HepG2 (cell line): ENCODE measurements around the gene MAP3K14. TPM values are rescaled to one million over a fixed set of nuclear protein-coding genes. Genes with fewer than 3 reads are reported as not detected.

Source experiments
- AHR ChIP-seq: IDR thresholded peaks from 2 replicates; pipeline ENCODE4 v1.6.1; 2018; ENCODE audit warnings: missing genetic modification reagents, missing compliant biosample characterization
- ARNTL ChIP-seq: sonication (generic); formaldehyde crosslinking; IDR thresholded peaks from 2 replicates; pipeline ENCODE4 v1.4.0; 2020; ENCODE audit warnings: mild to moderate bottlenecking, missing genetic modification reagents
- ASH2L ChIP-seq: fragments of 300-600, 200-600 bp; sonication (generic); IDR thresholded peaks from 2 replicates; pipeline ENCODE4 v1.7.0; 2017; ENCODE audit warnings: low read depth, mild to moderate bottlenecking, moderate library complexity, mixed read lengths, low read length; ENCODE audit not compliant: insufficient read length
- EEA1 ChIP-seq: sonication (generic); formaldehyde crosslinking; IDR thresholded peaks from 2 replicates; pipeline ENCODE4 v1.5.1; 2020; ENCODE audit warnings: mild to moderate bottlenecking, missing genetic modification reagents, borderline replicate concordance
- GABPA ChIP-seq, 2 experiments: IDR thresholded peaks; 2 replicates each; pipeline ENCODE4 v1.6.1; 2011 to 2016; ENCODE audit warnings: low read depth in 2 of 2, low read length in 1 of 2, missing biosample characterization in 1 of 2, missing genetic modification characterization in 1 of 2
- GATA4 ChIP-seq: sonication (generic); IDR thresholded peaks from 2 replicates; pipeline ENCODE4 v1.6.1; 2016; ENCODE audit warnings: antibody characterized with exemption, low read depth, borderline replicate concordance
- GATAD2A ChIP-seq: IDR thresholded peaks from 2 replicates; pipeline ENCODE4 v1.6.1; 2016
- MAZ ChIP-seq, 2 experiments: sonication (generic) in 1 of 2; formaldehyde crosslinking in 1 of 2; IDR thresholded peaks; 2 replicates each; pipeline versions ENCODE4 v1.5.0 to v1.6.1; 2012 to 2020; ENCODE audit warnings: low read depth in 2 of 2, mild to moderate bottlenecking in 2 of 2, borderline replicate concordance in 1 of 2, improper control_type of control experiment in 1 of 2, low read length in 1 of 2, missing genetic modification reagents in 1 of 2, moderate library complexity in 1 of 2
- MXI1 ChIP-seq: IDR thresholded peaks from 3 replicates; pipeline ENCODE4 v1.6.1; 2012; ENCODE audit warnings: low read depth, low read length, inconsistent platforms, borderline replicate concordance
- PRPF4 ChIP-seq: fragments of 200-400 bp; formaldehyde crosslinking; IDR thresholded peaks from 2 replicates; pipeline ENCODE4 v1.6.1; 2016; ENCODE audit warnings: low read length, low read depth; ENCODE audit not compliant: poor library complexity, severe bottlenecking
- RARG ChIP-seq: sonication (generic); formaldehyde crosslinking; IDR thresholded peaks from 2 replicates; pipeline ENCODE4 v1.4.0; 2020; ENCODE audit warnings: low read depth, mild to moderate bottlenecking, missing genetic modification reagents
- SMAD1 ChIP-seq: sonication (generic); formaldehyde crosslinking; IDR thresholded peaks from 2 replicates; pipeline ENCODE4 v1.4.0; 2020; ENCODE audit warnings: missing genetic modification reagents, low read depth, mild to moderate bottlenecking, borderline replicate concordance
- ZBTB1 ChIP-seq: sonication (generic); formaldehyde crosslinking; IDR thresholded peaks from 2 replicates; pipeline ENCODE4 v1.4.0; 2020; ENCODE audit warnings: missing genetic modification reagents, borderline replicate concordance
- ZNF124 ChIP-seq: sonication (generic); formaldehyde crosslinking; IDR thresholded peaks from 2 replicates; pipeline ENCODE4 v1.4.0; 2020; ENCODE audit warnings: missing genetic modification reagents
- ZNF282 ChIP-seq: fragments of 450-650 bp; IDR thresholded peaks from 2 replicates; pipeline ENCODE4 v1.6.1; 2018; ENCODE audit not compliant: partially characterized antibody
- ZNF3 ChIP-seq: IDR thresholded peaks from 2 replicates; pipeline ENCODE4 v1.7.0; 2017; ENCODE audit warnings: inconsistent platforms
- ZNF496 ChIP-seq: sonication (generic); formaldehyde crosslinking; IDR thresholded peaks from 2 replicates; pipeline ENCODE4 v1.8.1; 2023; ENCODE audit warnings: mild to moderate bottlenecking, moderate library complexity, missing genetic modification reagents; ENCODE audit not compliant: insufficient replicate concordance
- ZNF501 ChIP-seq: sonication (generic); formaldehyde crosslinking; IDR thresholded peaks from 2 replicates; pipeline ENCODE4 v1.5.1; 2020; ENCODE audit warnings: mild to moderate bottlenecking, moderate library complexity, missing genetic modification reagents
- ZNF609 ChIP-seq: sonication (generic); formaldehyde crosslinking; IDR thresholded peaks from 2 replicates; pipeline ENCODE4 v1.4.0; 2020; ENCODE audit warnings: mild to moderate bottlenecking, missing genetic modification reagents, borderline replicate concordance
- ZNF737 ChIP-seq: sonication (generic); formaldehyde crosslinking; IDR thresholded peaks from 2 replicates; pipeline ENCODE4 v1.5.0; 2020; ENCODE audit warnings: missing genetic modification reagents, mild to moderate bottlenecking, borderline replicate concordance
- ZNF83 ChIP-seq: sonication (generic); formaldehyde crosslinking; IDR thresholded peaks from 2 replicates; pipeline ENCODE4 v1.4.0; 2020; ENCODE audit warnings: missing genetic modification reagents, mild to moderate bottlenecking, borderline replicate concordance
- ZSCAN29 ChIP-seq: sonication (generic); formaldehyde crosslinking; conservative IDR thresholded peaks from 2 replicates; pipeline ENCODE4 v1.4.0; 2020; ENCODE audit warnings: mild to moderate bottlenecking, missing genetic modification reagents
- polyA plus RNA-seq, 8 experiments: library from polyadenylated mRNA; depleted of rRNA in 3 of 8; stranded (reverse) in 7 of 8; unstranded in 1 of 8; fragments of >200 nt; fragmentation: Illumina TruSeq in 4 of 8; extraction: Trizol in 4 of 8; gene quantifications; 2 replicates each; pipeline versions ENCODE4 v1.2.1 to v1.2.3, GENCODE V29; 2011 to 2016; ENCODE audit warnings: low read depth in 4 of 8, missing spikeins in 1 of 8, mixed read lengths in 1 of 8; ENCODE audit not compliant: insufficient read depth in 1 of 8
- total RNA-seq, 5 experiments: library from RNA; depleted of rRNA; stranded (reverse); fragments of >200 nt; fragmentation: Illumina TruSeq; extraction: Trizol; gene quantifications; 2 replicates each; pipeline ENCODE4 v1.2.3, GENCODE V29; 2016; ENCODE audit warnings: low read depth in 1 of 5
- TF ChIP-seq, protein P1 (sequence below): IDR thresholded peaks from 2 replicates; pipeline ENCODE4 v1.6.1; 2016; ENCODE audit warnings: missing compliant biosample characterization, missing genetic modification reagents, borderline replicate concordance

MAP3K14 gene
- total and polyA plus RNA-seq, 2 of the 13 experiments (the other 11 are each of a cell fraction or from before 2014, with no cell fraction given), result 2.6 TPM

GRCh38 chr17:45317111-45317928 is 500 bp upstream of the MAP3K14 start (continued):
- peak; percentile 89 for TF ChIP-seq ZNF501 (CRISPR knock-in tag)
- no peak for TF ChIP-seq GATA4
- TF ChIP-seq GABPA (IDR thresholded peaks at IDR 0.05; ENCODE audit: low read depth, low read length), result no peak
- TF ChIP-seq GABPA (CRISPR knock-in tag; IDR thresholded peaks at IDR 0.05; ENCODE audit: low read depth), result peak; percentile 74
- no peak for TF ChIP-seq ZNF124
- no peak for TF ChIP-seq ZNF737 (CRISPR knock-in tag)
- 0 out of 2 replicates have a peak, but pooled peaks have one; percentile 10 for TF ChIP-seq ZNF83 (CRISPR knock-in tag)
- TF ChIP-seq ZNF282, result no peak
- no peak for TF ChIP-seq ASH2L
- no peak for TF ChIP-seq EEA1 (CRISPR knock-in tag)
- TF ChIP-seq ZSCAN29 (CRISPR knock-in tag), result no peak; the same call in 1 of the 2 replicates
- no peak for TF ChIP-seq RARG (CRISPR knock-in tag)
- TF ChIP-seq ZNF496 (CRISPR knock-in tag), result no peak
- TF ChIP-seq ZBTB1 (CRISPR knock-in tag), result no peak
- no peak for TF ChIP-seq AHR (CRISPR knock-in tag)
- 0 out of 2 replicates have a peak, but pooled peaks have one; percentile 39 for TF ChIP-seq ZNF609 (CRISPR knock-in tag)
- TF ChIP-seq GATAD2A, result peak; percentile 30; the same call in 1 of the 2 replicates
- TF ChIP-seq PRPF4, result no peak
- TF ChIP-seq MAZ (IDR thresholded peaks at IDR 0.05; ENCODE audit: borderline replicate concordance, low read depth, low read length), result no peak; the same call in 1 of the 2 replicates
- peak; percentile 85; the same call in 1 of the 2 replicates for TF ChIP-seq MAZ (CRISPR knock-in tag; IDR thresholded peaks at IDR 0.05; ENCODE audit: low read depth)
- TF ChIP-seq ZNF3 (CRISPR knock-in tag), result no peak
- TF ChIP-seq SMAD1 (CRISPR knock-in tag), result no peak
- TF ChIP-seq MXI1, result peak; percentile 100
- TF ChIP-seq, protein P1, sequence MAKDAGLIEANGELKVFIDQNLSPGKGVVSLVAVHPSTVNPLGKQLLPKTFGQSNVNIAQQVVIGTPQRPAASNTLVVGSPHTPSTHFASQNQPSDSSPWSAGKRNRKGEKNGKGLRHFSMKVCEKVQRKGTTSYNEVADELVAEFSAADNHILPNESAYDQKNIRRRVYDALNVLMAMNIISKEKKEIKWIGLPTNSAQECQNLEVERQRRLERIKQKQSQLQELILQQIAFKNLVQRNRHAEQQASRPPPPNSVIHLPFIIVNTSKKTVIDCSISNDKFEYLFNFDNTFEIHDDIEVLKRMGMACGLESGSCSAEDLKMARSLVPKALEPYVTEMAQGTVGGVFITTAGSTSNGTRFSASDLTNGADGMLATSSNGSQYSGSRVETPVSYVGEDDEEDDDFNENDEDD (CRISPR knock-in tag), result peak; percentile 90
- TF ChIP-seq ARNTL (CRISPR knock-in tag), result no peak; the same call in none of the 2 replicates
